Hematopoietic multipotent progenitor cell treated with erythropoietin and hydrocortisone succinate and interleukin-3 and kit ligand, for 15 days (in vitro differentiated cells): ENCODE data around the gene CDK18.

Source experiments
- DNase-seq: peaks from one replicate; pipeline ENCODE4 v3.0.0-alpha.2; 2015; ENCODE audit warnings: low spot score

CDK18 gene

GRCh38 chr1:205523891-205524793 is 19.7 kb downstream of the CDK18 start:
- DNase-seq = peak; percentile 60

- DNase-seq = no peak
Observed at GRCh38 chr1:205524794-205525101, 20.3 kb downstream of the CDK18 start.

GRCh38 chr1:205525495-205526285 is 21.2 kb downstream of the CDK18 start:
- DNase-seq = no peak

- DNase-seq = no peak
Observed at GRCh38 chr1:205526431-205526830, 22.0 kb downstream of the CDK18 start.

GRCh38 chr1:205527931-205528330 is 23.5 kb downstream of the CDK18 start:
- no peak for DNase-seq

GRCh38 chr1:205528446-205528886 is 24.0 kb downstream of the CDK18 start:
- DNase-seq = no peak

GRCh38 chr1:205528887-205529825 is 24.7 kb downstream of the CDK18 start:
- peak; percentile 73 for DNase-seq

GRCh38 chr1:205530116-205530515 is 25.6 kb downstream of the CDK18 start:
- no peak for DNase-seq

- no peak for DNase-seq
Observed at GRCh38 chr1:205531191-205532025, 26.9 kb downstream of the CDK18 start.

- DNase-seq = no peak
Observed at GRCh38 chr1:205532026-205532898, 27.8 kb downstream of the CDK18 start.

GRCh38 chr1:205532996-205533735 is 28.7 kb downstream of the CDK18 start:
- no peak for DNase-seq

- no peak for DNase-seq
Observed at GRCh38 chr1:205533748-205534443, 29.4 kb downstream of the CDK18 start.

GRCh38 chr1:205534444-205534985 is 30.0 kb downstream of the CDK18 start:
- no peak for DNase-seq

GRCh38 chr1:205535096-205535495 is 30.6 kb downstream of the CDK18 start:
- DNase-seq = no peak

GRCh38 chr1:205535866-205536758 is 31.6 kb downstream of the CDK18 start:
- no peak for DNase-seq

GRCh38 chr1:205536759-205537361 is 32.4 kb downstream of the CDK18 start:
- no peak for DNase-seq
